ENCODE data around the gene LRTM2.

DNA sequence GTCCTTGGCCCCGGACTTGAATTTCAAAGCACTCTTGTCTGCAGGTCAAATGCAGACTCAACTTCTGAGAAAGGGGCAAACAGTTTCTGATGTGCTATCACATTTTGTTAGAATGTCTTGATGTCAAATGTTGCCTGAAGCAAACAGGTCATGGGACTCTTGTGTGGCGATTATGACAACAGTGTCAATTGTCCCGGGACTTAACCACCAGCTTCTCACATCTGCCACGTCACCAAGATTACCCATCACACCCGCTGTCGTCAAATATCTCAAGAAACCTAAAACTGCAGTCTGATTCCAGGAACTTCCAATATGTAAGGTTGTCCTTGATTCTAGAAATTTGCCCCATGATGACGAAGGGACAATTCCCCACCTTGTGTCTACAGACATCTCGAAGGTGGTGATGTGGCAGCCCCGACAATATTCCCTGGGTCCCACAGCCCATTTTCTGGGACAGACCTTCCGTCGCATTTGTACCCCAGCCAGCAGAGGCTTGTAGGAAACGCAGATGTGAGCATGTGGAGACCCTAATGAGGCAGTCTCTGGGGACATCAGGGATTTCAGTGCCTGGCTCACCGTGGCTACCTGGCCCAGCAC lies 21.3 kb downstream of the LRTM2 start:
- TF ChIP-seq, protein P1, sequence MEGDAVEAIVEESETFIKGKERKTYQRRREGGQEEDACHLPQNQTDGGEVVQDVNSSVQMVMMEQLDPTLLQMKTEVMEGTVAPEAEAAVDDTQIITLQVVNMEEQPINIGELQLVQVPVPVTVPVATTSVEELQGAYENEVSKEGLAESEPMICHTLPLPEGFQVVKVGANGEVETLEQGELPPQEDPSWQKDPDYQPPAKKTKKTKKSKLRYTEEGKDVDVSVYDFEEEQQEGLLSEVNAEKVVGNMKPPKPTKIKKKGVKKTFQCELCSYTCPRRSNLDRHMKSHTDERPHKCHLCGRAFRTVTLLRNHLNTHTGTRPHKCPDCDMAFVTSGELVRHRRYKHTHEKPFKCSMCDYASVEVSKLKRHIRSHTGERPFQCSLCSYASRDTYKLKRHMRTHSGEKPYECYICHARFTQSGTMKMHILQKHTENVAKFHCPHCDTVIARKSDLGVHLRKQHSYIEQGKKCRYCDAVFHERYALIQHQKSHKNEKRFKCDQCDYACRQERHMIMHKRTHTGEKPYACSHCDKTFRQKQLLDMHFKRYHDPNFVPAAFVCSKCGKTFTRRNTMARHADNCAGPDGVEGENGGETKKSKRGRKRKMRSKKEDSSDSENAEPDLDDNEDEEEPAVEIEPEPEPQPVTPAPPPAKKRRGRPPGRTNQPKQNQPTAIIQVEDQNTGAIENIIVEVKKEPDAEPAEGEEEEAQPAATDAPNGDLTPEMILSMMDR (IDR thresholded peaks at IDR 0.05 in 2 of 3, conservative IDR thresholded peaks at IDR 0.05 in 1 of 3; ENCODE audit: borderline replicate concordance in 1 of 3, insufficient read depth in 1 of 3, low read depth in 2 of 3, low read length in 2 of 3) = no peak
- TF ChIP-seq EZH2 (IDR thresholded peaks at IDR 0.05) (no peak), SP1 (IDR thresholded peaks at IDR 0.05; ENCODE audit: low read depth) (no peak), EGR1 (IDR thresholded peaks at IDR 0.05; ENCODE audit: low read depth) (no peak), EZH2phosphoT487 (IDR thresholded peaks at IDR 0.05; ENCODE audit: borderline replicate concordance) (no peak), RAD21 (IDR thresholded peaks at IDR 0.05; ENCODE audit: low read depth) (no peak), POLR2A (IDR thresholded peaks at IDR 0.05; ENCODE audit: borderline replicate concordance, extremely low read depth, insufficient read depth, insufficient read length) (no peak), POLR2AphosphoS5 (IDR thresholded peaks at IDR 0.05; ENCODE audit: low read depth, low read length) (no peak), SIN3A (IDR thresholded peaks at IDR 0.05; ENCODE audit: low read depth) (no peak), YY1 (IDR thresholded peaks at IDR 0.05; ENCODE audit: extremely low read depth, insufficient replicate concordance, low read depth, low read length) (no peak), TCF7L2 (IDR thresholded peaks at IDR 0.05; ENCODE audit: borderline replicate concordance, extremely low read depth, insufficient read depth, insufficient read length) (no peak), JUND (IDR thresholded peaks at IDR 0.05) (no peak)
- TF ChIP-seq, protein P2, sequence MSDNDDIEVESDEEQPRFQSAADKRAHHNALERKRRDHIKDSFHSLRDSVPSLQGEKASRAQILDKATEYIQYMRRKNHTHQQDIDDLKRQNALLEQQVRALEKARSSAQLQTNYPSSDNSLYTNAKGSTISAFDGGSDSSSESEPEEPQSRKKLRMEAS (IDR thresholded peaks at IDR 0.05) = no peak
- TF ChIP-seq, protein P3, sequence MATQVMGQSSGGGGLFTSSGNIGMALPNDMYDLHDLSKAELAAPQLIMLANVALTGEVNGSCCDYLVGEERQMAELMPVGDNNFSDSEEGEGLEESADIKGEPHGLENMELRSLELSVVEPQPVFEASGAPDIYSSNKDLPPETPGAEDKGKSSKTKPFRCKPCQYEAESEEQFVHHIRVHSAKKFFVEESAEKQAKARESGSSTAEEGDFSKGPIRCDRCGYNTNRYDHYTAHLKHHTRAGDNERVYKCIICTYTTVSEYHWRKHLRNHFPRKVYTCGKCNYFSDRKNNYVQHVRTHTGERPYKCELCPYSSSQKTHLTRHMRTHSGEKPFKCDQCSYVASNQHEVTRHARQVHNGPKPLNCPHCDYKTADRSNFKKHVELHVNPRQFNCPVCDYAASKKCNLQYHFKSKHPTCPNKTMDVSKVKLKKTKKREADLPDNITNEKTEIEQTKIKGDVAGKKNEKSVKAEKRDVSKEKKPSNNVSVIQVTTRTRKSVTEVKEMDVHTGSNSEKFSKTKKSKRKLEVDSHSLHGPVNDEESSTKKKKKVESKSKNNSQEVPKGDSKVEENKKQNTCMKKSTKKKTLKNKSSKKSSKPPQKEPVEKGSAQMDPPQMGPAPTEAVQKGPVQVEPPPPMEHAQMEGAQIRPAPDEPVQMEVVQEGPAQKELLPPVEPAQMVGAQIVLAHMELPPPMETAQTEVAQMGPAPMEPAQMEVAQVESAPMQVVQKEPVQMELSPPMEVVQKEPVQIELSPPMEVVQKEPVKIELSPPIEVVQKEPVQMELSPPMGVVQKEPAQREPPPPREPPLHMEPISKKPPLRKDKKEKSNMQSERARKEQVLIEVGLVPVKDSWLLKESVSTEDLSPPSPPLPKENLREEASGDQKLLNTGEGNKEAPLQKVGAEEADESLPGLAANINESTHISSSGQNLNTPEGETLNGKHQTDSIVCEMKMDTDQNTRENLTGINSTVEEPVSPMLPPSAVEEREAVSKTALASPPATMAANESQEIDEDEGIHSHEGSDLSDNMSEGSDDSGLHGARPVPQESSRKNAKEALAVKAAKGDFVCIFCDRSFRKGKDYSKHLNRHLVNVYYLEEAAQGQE (IDR thresholded peaks at IDR 0.05; ENCODE audit: low read depth) = no peak
